Endothelial cell of umbilical vein (primary cell): ENCODE data around the gene ADNP. TPM values are rescaled to one million over a fixed set of nuclear protein-coding genes. Genes with fewer than 3 reads are reported as not detected.

Experiments used
- BruUV-seq: library from RNA; stranded (reverse); fragments of 400-500 nt; replicated peaks from 2 replicates; lab custom pipeline; 2021; lab: Mats Ljungman, UMichigan
- CTCF ChIA-PET: fragments of 300-600, 350-600 bp; sonication (Branson Sonifier 250); formaldehyde crosslinking; loops from one replicate; lab custom pipeline; 2021; ENCODE audit warnings: antibody characterized with exemption, inconsistent platforms; lab: Charles Lee
- POLR2A ChIA-PET: fragments of 300-600, 350-600 bp; sonication (Branson Sonifier 250); formaldehyde crosslinking; loops from one replicate; lab custom pipeline; 2021; ENCODE audit warnings: antibody characterized with exemption, inconsistent platforms; lab: Charles Lee
- DNase-seq: peaks from one replicate; pipeline ENCODE4 v3.0.0-alpha.2; 2011; ENCODE audit warnings: low read depth, low spot score
- FAIRE-seq: peaks from 2 replicates; lab custom pipeline; 2011; peaks lifted over from hg19 to GRCh38; lab: Jason Lieb, UNC
- H2AFZ ChIP-seq: 2 replicates; pipeline ENCODE4 v1.6.0; 2012; ENCODE audit warnings: low read depth, low read length, control low read depth, inconsistent platforms
- H3K27ac ChIP-seq: 2 replicates; pipeline ENCODE4 v1.5.1; 2011; ENCODE audit warnings: low read depth, mild to moderate bottlenecking, control low read depth, low read length, moderate library complexity; ENCODE audit not compliant: insufficient read depth
- H3K27me3 ChIP-seq, 2 experiments: 2 replicates each; pipeline versions ENCODE4 v1.6.0 to v1.6.1; 2011; ENCODE audit warnings: low read length in 2 of 2, mixed read lengths in 1 of 2; ENCODE audit not compliant: control insufficient read depth in 2 of 2, insufficient read depth in 2 of 2
- H3K36me3 ChIP-seq, 2 experiments: 2 replicates in 1 of 2; 3 replicates in 1 of 2; pipeline ENCODE4 v1.5.1; 2011; ENCODE audit warnings: low read length in 2 of 2, mild to moderate bottlenecking in 1 of 2, moderate library complexity in 1 of 2; ENCODE audit not compliant: control insufficient read depth in 2 of 2, insufficient read depth in 2 of 2; ENCODE audit errors: extremely low read depth in 1 of 2
- H3K4me1 ChIP-seq: 3 replicates; pipeline ENCODE4 v1.5.1; 2011; ENCODE audit warnings: mild to moderate bottlenecking, low read length; ENCODE audit not compliant: control insufficient read depth, insufficient read depth; ENCODE audit errors: extremely low read depth
- H3K4me2 ChIP-seq: 2 replicates; pipeline ENCODE4 v1.6.1; 2011; ENCODE audit warnings: low read length, control low read depth, mixed read lengths; ENCODE audit not compliant: insufficient read depth
- H3K4me3 ChIP-seq, 3 experiments: fragments of 200-600 bp in 1 of 3; sonication (generic), shearing (Covaris generic) in 1 of 3; replicated peaks in 1 of 3; 2 replicates each; pipeline ENCODE4 v1.5.1; 2011 to 2016; ENCODE audit warnings: control low read depth in 3 of 3, low read length in 3 of 3, mild to moderate bottlenecking in 2 of 3, inconsistent platforms in 1 of 3, low read depth in 1 of 3, moderate library complexity in 1 of 3; ENCODE audit not compliant: insufficient read depth in 1 of 3
- H3K79me2 ChIP-seq: 2 replicates; pipeline ENCODE4 v1.6.0; 2012; ENCODE audit warnings: low read length, inconsistent platforms; ENCODE audit not compliant: control insufficient read depth, insufficient read depth
- H3K9ac ChIP-seq: replicated peaks from 2 replicates; pipeline ENCODE3; 2011; ENCODE audit warnings: low read length, control low read depth; ENCODE audit not compliant: insufficient read depth; ENCODE audit errors: extremely low read depth
- H3K9me1 ChIP-seq: replicated peaks from 3 replicates; pipeline ENCODE4 v1.6.0; 2011; ENCODE audit warnings: mild to moderate bottlenecking, low read length; ENCODE audit not compliant: control insufficient read depth, insufficient read depth; ENCODE audit errors: extremely low read depth
- H3K9me3 ChIP-seq: replicated peaks from 2 replicates; pipeline ENCODE4 v1.5.1; 2012; ENCODE audit warnings: low read length, inconsistent platforms; ENCODE audit not compliant: control insufficient read depth, insufficient read depth
- H4K20me1 ChIP-seq: replicated peaks from 2 replicates; pipeline ENCODE3; 2011; ENCODE audit warnings: mild to moderate bottlenecking, low read length; ENCODE audit not compliant: control insufficient read depth, insufficient read depth; ENCODE audit errors: extremely low read depth
- EZH2 ChIP-seq: IDR thresholded peaks from 2 replicates; pipeline ENCODE4 v1.6.1; 2012; ENCODE audit warnings: borderline replicate concordance, low read depth, mild to moderate bottlenecking, moderate library complexity, low read length, inconsistent platforms; ENCODE audit not compliant: severe bottlenecking
- FOS ChIP-seq: IDR thresholded peaks from 2 replicates; pipeline ENCODE4 v1.6.1; 2011; ENCODE audit warnings: mild to moderate bottlenecking, low read length, moderate library complexity, borderline replicate concordance; ENCODE audit not compliant: insufficient read depth
- GATA2 ChIP-seq: IDR thresholded peaks from 2 replicates; pipeline ENCODE4 v1.7.0; 2011; ENCODE audit warnings: low read depth, mild to moderate bottlenecking, moderate library complexity, mixed read lengths, low read length; ENCODE audit not compliant: insufficient read length, insufficient read depth
- JUN ChIP-seq: IDR thresholded peaks from 2 replicates; pipeline ENCODE4 v1.6.1; 2011; ENCODE audit warnings: borderline replicate concordance, low read depth; ENCODE audit not compliant: insufficient read length, insufficient read depth
- MYC ChIP-seq: IDR thresholded peaks from one replicate; pipeline ENCODE4 v1.6.1; 2011; ENCODE audit warnings: mild to moderate bottlenecking, low read depth, low read length
- POLR2A ChIP-seq: IDR thresholded peaks from 2 replicates; pipeline ENCODE4 v1.6.1; 2012; ENCODE audit warnings: low read depth, mild to moderate bottlenecking, control low read depth, low read length
- POLR2AphosphoS5 ChIP-seq: IDR thresholded peaks from 2 replicates; pipeline ENCODE4 v1.6.1; 2012; ENCODE audit warnings: low read depth, mild to moderate bottlenecking, control low read depth, low read length, moderate library complexity; ENCODE audit not compliant: insufficient read depth
- dilution Hi-C: fragments of 300-500 bp; cut with MboI; formaldehyde crosslinking; loops from one replicate; pipeline ENCODE4 v1.15.0; 2019; ENCODE audit warnings: low sequenced_read_pairs; ENCODE audit not compliant: extremely low pct_ligation_motif_present
- intact Hi-C: fragments of 100-400 bp; cut with micrococcal nuclease; formaldehyde crosslinking; loops from one replicate; pipeline ENCODE4 v1.10.0; 2022
- polyA plus RNA-seq, 4 experiments: library from polyadenylated mRNA; depleted of rRNA in 3 of 4; stranded (reverse) in 3 of 4; unstranded in 1 of 4; fragments of >200 nt; gene quantifications; 2 replicates each; pipeline versions ENCODE4 v1.2.1 to v1.2.3, GENCODE V29; 2011 to 2012; ENCODE audit warnings: missing spikeins in 1 of 4
- total RNA-seq: library from RNA; stranded (reverse); gene quantifications from 2 replicates; pipeline ENCODE4 v1.2.3, GENCODE V29; 2021
- TF ChIP-seq, protein P1 (sequence below): IDR thresholded peaks from 2 replicates; pipeline ENCODE4 v1.6.1; 2011; ENCODE audit not compliant: insufficient read depth, insufficient read length
- TF ChIP-seq, protein P2 (sequence below), 2 donors: IDR thresholded peaks; 1 replicate in 1 of 2; 2 replicates in 1 of 2; pipeline ENCODE4 v1.5.1; 2011; ENCODE audit warnings: low read length in 2 of 2, mild to moderate bottlenecking in 2 of 2, moderate library complexity in 2 of 2, control low read depth in 1 of 2, inconsistent platforms in 1 of 2, low read depth in 1 of 2; ENCODE audit not compliant: insufficient read depth in 1 of 2; ENCODE audit errors: extremely low read depth in 1 of 2

Gene ADNP
- total and polyA plus RNA-seq, 2 donors (not counting 3 experiments of a cell fraction or from before 2014, with no cell fraction given): 17.8 to 66.0 TPM

DNA sequence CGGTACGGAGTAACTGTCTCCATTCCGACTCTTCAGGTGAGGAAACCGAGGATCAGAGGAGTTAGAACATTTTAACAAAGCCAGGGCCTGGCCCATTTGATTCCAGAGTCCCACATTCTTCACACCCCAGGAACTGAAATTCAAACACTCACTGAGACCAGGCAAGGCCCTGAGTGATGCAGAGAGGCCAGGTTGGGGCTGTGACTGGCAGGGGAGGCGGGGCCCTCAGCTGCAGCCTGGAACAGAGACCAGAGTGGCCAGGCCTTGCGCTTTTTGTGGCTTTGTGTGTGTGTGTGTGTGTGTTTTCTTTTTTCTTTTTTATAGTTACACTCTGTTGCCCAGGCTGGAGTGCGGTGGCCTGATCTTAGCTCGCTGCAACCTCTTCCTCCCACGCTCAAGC, 79.2 kb downstream of the ADNP start:
- Histone ChIP-seq H3K9me3 (no peaks in the 10 kb centered on the region), H3K4me1 (no peaks in the 10 kb centered on the region), H3K27me3 (no peaks in the 10 kb centered on the region), H2AFZ (no peak overlapping the region), H4K20me1 (no peaks in the 10 kb centered on the region), H3K36me3 (no peaks in the 10 kb centered on the region), H3K4me3 (no peak overlapping the region), H3K9me1 (no peaks in the 10 kb centered on the region), H3K9ac (no peak overlapping the region), H3K27ac (no peak overlapping the region), H3K4me2 (no peak overlapping the region), H3K79me2 (no peaks in the 10 kb centered on the region)
- ChIA-PET CTCF (interaction anchor here (0.7 kb wide), 1 partner anchor 216 kb away, joined by 3 read pairs; no protein-coding TSS in a partner anchor), POLR2A (no interaction called here)
- TF ChIP-seq, protein P1, sequence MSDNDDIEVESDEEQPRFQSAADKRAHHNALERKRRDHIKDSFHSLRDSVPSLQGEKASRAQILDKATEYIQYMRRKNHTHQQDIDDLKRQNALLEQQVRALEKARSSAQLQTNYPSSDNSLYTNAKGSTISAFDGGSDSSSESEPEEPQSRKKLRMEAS: no peak
- TF ChIP-seq POLR2A (no peak), EZH2 (no peak), JUN (no peak)
- TF ChIP-seq, protein P2, sequence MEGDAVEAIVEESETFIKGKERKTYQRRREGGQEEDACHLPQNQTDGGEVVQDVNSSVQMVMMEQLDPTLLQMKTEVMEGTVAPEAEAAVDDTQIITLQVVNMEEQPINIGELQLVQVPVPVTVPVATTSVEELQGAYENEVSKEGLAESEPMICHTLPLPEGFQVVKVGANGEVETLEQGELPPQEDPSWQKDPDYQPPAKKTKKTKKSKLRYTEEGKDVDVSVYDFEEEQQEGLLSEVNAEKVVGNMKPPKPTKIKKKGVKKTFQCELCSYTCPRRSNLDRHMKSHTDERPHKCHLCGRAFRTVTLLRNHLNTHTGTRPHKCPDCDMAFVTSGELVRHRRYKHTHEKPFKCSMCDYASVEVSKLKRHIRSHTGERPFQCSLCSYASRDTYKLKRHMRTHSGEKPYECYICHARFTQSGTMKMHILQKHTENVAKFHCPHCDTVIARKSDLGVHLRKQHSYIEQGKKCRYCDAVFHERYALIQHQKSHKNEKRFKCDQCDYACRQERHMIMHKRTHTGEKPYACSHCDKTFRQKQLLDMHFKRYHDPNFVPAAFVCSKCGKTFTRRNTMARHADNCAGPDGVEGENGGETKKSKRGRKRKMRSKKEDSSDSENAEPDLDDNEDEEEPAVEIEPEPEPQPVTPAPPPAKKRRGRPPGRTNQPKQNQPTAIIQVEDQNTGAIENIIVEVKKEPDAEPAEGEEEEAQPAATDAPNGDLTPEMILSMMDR (IDR thresholded peaks at IDR 0.05; ENCODE audit: extremely low read depth in 1 of 2, insufficient read depth in 1 of 2, low read depth in 1 of 2, low read length in 2 of 2): no peak
- dilution Hi-C loops: no loop called here
- FAIRE-seq (no peak), DNase-seq (no peak)
- BruUV-seq: no TSS peak
- intact Hi-C loops: no loop called here

DNA sequence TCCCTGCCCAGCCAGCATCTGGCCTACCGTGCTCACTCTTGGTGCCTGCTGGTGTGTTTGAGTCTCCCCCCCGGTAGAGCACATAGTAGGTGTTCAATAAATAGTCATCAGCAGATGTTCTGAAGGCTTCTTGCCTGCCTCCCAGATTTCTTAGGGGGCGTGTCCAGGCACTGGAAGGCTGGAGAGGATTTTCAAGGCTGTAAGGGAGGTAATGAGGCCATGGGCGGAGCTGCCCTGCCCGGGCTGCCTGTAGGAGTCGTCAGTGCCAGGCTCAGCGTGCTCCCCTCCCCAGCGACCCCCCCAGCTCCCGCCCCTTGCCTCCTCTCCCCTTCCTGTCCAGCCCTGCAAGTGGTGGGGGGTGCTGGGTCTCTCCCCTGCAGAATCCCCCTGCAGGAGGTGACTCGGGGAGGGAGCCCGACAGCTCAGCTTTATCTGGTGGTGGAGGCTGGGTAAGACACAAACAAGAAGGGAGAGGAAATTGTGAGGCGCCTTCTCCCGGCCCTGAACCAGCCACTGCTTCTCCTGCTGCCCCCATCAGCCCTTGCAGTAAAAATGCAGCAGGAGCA, 80.4 kb downstream of the ADNP start:
- Histone ChIP-seq H4K20me1 (no peaks in the 10 kb centered on the region), H3K9ac (no peak overlapping the region), H3K4me1 (no peaks in the 10 kb centered on the region), H3K9me3 (no peaks in the 10 kb centered on the region), H3K4me2 (no peak overlapping the region), H3K36me3 (no peaks in the 10 kb centered on the region), H2AFZ (no peak overlapping the region), H3K79me2 (no peaks in the 10 kb centered on the region), H3K27ac (no peak overlapping the region), H3K4me3 (no peak overlapping the region), H3K9me1 (no peaks in the 10 kb centered on the region), H3K27me3 (no peaks in the 10 kb centered on the region)
- DNase-seq (no peak), FAIRE-seq (no peak)
- TF ChIP-seq, protein P2 (IDR thresholded peaks at IDR 0.05; ENCODE audit: extremely low read depth in 1 of 2, insufficient read depth in 1 of 2, low read depth in 1 of 2, low read length in 2 of 2): no peak
- TF ChIP-seq EZH2 (no peak), JUN (no peak), MYC (no peak), GATA2 (no peak), FOS (no peak), POLR2AphosphoS5 (no peak), POLR2A (no peak)
- TF ChIP-seq, protein P1: no peak
- intact Hi-C loops: no loop called here
- dilution Hi-C loops: no loop called here
- ChIA-PET POLR2A (no interaction called here), CTCF (no interaction called here)
- no TSS peak for BruUV-seq
